GM19023 (cell line): ENCODE data around the gene PDGFRB.

Experiments used
- ATAC-seq: cut with Tn5 transposase; IDR thresholded peaks from one replicate; pipeline ENCODE4 v1.9.1; 2021; ENCODE audit warnings: mild to moderate bottlenecking, moderate library complexity; ENCODE audit not compliant: unreplicated experiment

The PDGFRB gene

GRCh38 chr5:150069672-150070627 lies 85.7 kb downstream of the PDGFRB start:
- ATAC-seq = no peak

- ATAC-seq = no peak
Observed at GRCh38 chr5:150068961-150069645, 86.5 kb downstream of the PDGFRB start.

- ATAC-seq = no peak
Observed at GRCh38 chr5:150068472-150068871, 87.2 kb downstream of the PDGFRB start.

GRCh38 chr5:150068071-150068470 lies 87.6 kb downstream of the PDGFRB start:
- no peak for ATAC-seq

GRCh38 chr5:150067405-150067960 lies 88.2 kb downstream of the PDGFRB start:
- ATAC-seq = no peak

- no peak for ATAC-seq
Observed at GRCh38 chr5:150066901-150067396, 88.7 kb downstream of the PDGFRB start.

- no peak for ATAC-seq
Observed at GRCh38 chr5:150066436-150066835, 89.2 kb downstream of the PDGFRB start.

- ATAC-seq = no peak
Observed at GRCh38 chr5:150065886-150066285, 89.8 kb downstream of the PDGFRB start.

- ATAC-seq = no peak
Observed at GRCh38 chr5:150065346-150065745, 90.3 kb downstream of the PDGFRB start.

GRCh38 chr5:150064681-150065220 lies 90.9 kb downstream of the PDGFRB start:
- no peak for ATAC-seq
